ENCODE results near the gene IL3RA.
"Not testable (repeated sequence)": the region's sequence is repeated elsewhere in the genome, so short reads cannot be mapped to it uniquely, and the experiment has no call there.

IL3RA gene

GRCh38 chrX:1418901-1419544 is 82.4 kb downstream of the IL3RA start:
- no peaks in the 10 kb centered on the region for H3K4me1 ChIP-seq (ENCODE audit: control insufficient read depth, insufficient read depth, low read length, unreplicated experiment)
- peaks cover 51% of the 10 kb centered on the region for H3K36me3 ChIP-seq (ENCODE audit: insufficient read depth, low read length)
- no peaks in the 10 kb centered on the region for H3K79me2 ChIP-seq (ENCODE audit: control insufficient read depth, insufficient read depth, low read length, unreplicated experiment)
- H3K4me3 ChIP-seq (ENCODE audit: low read depth, low read length) = no peak overlapping the region
- H3K27me3 ChIP-seq (ENCODE audit: insufficient read depth, low read length) = no peaks in the 10 kb centered on the region
- no peak overlapping the region for H2AFZ ChIP-seq (ENCODE audit: low read length, unreplicated experiment)
- H3K27ac ChIP-seq (ENCODE audit: low read depth, low read length) = no peak overlapping the region

- Histone ChIP-seq H3K27ac (ENCODE audit: low read depth, low read length) (no peak overlapping the region), H3K36me3 (ENCODE audit: insufficient read depth, low read length) (peaks cover 56% of the 10 kb centered on the region)
Measured at GRCh38 chrX:1419545-1420355, 83.2 kb downstream of the IL3RA start.

GRCh38 chrX:1420371-1420770 is 83.8 kb downstream of the IL3RA start:
- no peak overlapping the region for H3K4me3 ChIP-seq (ENCODE audit: low read depth, low read length)
- peaks cover 61% of the 10 kb centered on the region for H3K36me3 ChIP-seq (ENCODE audit: insufficient read depth, low read length)
- no peak overlapping the region for H2AFZ ChIP-seq (ENCODE audit: low read length, unreplicated experiment)
- no peaks in the 10 kb centered on the region for H3K4me1 ChIP-seq (ENCODE audit: control insufficient read depth, insufficient read depth, low read length, unreplicated experiment)
- no peaks in the 10 kb centered on the region for H3K27me3 ChIP-seq (ENCODE audit: insufficient read depth, low read length)
- H3K27ac ChIP-seq (ENCODE audit: low read depth, low read length) = no peak overlapping the region
- H3K79me2 ChIP-seq (ENCODE audit: control insufficient read depth, insufficient read depth, low read length, unreplicated experiment) = no peaks in the 10 kb centered on the region

More at GRCh38 chrX:1419545-1420355, 83.2 kb downstream of the IL3RA start:
- H3K27me3 ChIP-seq (ENCODE audit: insufficient read depth, low read length) = no peaks in the 10 kb centered on the region
- H3K79me2 ChIP-seq (ENCODE audit: control insufficient read depth, insufficient read depth, low read length, unreplicated experiment) = no peaks in the 10 kb centered on the region
- H3K4me3 ChIP-seq (ENCODE audit: low read depth, low read length) = no peak overlapping the region
- H2AFZ ChIP-seq (ENCODE audit: low read length, unreplicated experiment) = no peak overlapping the region
- no peaks in the 10 kb centered on the region for H3K4me1 ChIP-seq (ENCODE audit: control insufficient read depth, insufficient read depth, low read length, unreplicated experiment)

DNA sequence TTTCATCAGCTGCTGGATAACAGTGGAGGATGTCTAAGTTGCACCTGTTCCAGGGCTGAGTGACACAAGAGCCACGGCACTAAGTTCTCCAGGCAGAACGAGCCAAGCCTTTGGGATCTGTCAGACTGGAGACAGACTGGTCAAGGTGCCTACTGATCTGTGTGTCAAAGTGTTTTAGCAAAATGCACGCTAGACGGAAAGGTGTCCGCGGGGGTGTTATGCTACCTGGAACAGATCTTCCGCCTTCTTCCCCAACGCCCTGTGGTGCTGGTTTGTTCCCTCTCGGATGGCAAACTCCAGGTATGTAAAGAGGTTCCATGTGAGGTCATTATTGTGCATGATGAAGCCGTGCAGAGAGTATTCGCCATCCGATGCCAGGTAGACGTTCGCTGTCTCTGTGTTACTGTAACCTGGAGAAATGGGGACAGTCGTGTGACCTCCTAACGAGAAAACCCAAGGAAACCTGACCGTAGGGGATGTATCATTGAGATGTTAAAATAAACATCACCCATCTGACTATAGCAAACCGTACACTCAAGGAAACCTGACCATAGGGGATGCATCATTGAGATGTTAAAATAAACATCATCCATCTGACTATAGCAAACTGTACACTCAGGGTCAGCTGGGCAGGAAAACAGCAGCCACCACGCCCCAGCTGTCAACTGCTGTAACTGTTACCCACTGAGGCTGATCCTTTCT is 85.0 kb downstream of the IL3RA start:
- Histone ChIP-seq H3K4me1 (ENCODE audit: control insufficient read depth, insufficient read depth, low read length, unreplicated experiment) (no peaks in the 10 kb centered on the region), H3K4me3 (ENCODE audit: low read depth, low read length) (no peak overlapping the region), H3K36me3 (ENCODE audit: insufficient read depth, low read length) (peaks cover 61% of the 10 kb centered on the region)

GRCh38 chrX:1422135-1422465 is 85.5 kb downstream of the IL3RA start:
- Histone ChIP-seq H3K4me1 (ENCODE audit: control insufficient read depth, insufficient read depth, low read length, unreplicated experiment) (no peaks in the 10 kb centered on the region), H3K27ac (ENCODE audit: low read depth, low read length) (no peak overlapping the region), H2AFZ (ENCODE audit: low read length, unreplicated experiment) (no peak overlapping the region), H3K27me3 (ENCODE audit: insufficient read depth, low read length) (no peaks in the 10 kb centered on the region), H3K4me3 (ENCODE audit: low read depth, low read length) (no peak overlapping the region), H3K79me2 (ENCODE audit: control insufficient read depth, insufficient read depth, low read length, unreplicated experiment) (no peaks in the 10 kb centered on the region), H3K36me3 (ENCODE audit: insufficient read depth, low read length) (peaks cover 59% of the 10 kb centered on the region)

More for the DNA sequence above, 85.0 kb downstream of the IL3RA start:
- H3K27ac ChIP-seq (ENCODE audit: low read depth, low read length) = no peak overlapping the region
- no peaks in the 10 kb centered on the region for H3K79me2 ChIP-seq (ENCODE audit: control insufficient read depth, insufficient read depth, low read length, unreplicated experiment)
- no peak overlapping the region for H2AFZ ChIP-seq (ENCODE audit: low read length, unreplicated experiment)
- no peaks in the 10 kb centered on the region for H3K27me3 ChIP-seq (ENCODE audit: insufficient read depth, low read length)

DNA sequence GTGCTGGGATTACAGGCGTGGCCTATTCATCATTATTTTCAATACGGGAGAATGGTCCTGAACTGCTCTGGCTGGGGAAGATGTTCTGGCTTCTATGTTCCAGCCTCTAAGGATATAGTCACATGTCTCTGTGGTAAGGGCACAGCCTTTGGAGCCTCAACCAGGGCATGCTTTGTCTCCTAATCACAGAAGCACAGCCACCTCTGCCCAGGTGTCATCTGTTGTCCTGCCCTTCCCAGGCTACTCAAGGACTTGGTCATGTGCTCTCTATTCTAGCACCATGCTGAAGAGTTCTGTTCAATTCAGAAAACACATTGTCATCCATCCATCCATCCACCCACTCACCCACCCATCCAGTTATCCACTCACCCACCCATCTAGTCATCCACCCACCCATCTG is 86.6 kb downstream of the IL3RA start:
- no peak overlapping the region for H3K4me3 ChIP-seq (ENCODE audit: low read depth, low read length)
- H3K4me1 ChIP-seq (ENCODE audit: control insufficient read depth, insufficient read depth, low read length, unreplicated experiment) = no peaks in the 10 kb centered on the region
- no peaks in the 10 kb centered on the region for H3K79me2 ChIP-seq (ENCODE audit: control insufficient read depth, insufficient read depth, low read length, unreplicated experiment)
- peaks cover 57% of the 10 kb centered on the region for H3K36me3 ChIP-seq (ENCODE audit: insufficient read depth, low read length)
- no peak overlapping the region for H2AFZ ChIP-seq (ENCODE audit: low read length, unreplicated experiment)
- no peak overlapping the region for H3K27ac ChIP-seq (ENCODE audit: low read depth, low read length)
- no peaks in the 10 kb centered on the region for H3K27me3 ChIP-seq (ENCODE audit: insufficient read depth, low read length)

DNA sequence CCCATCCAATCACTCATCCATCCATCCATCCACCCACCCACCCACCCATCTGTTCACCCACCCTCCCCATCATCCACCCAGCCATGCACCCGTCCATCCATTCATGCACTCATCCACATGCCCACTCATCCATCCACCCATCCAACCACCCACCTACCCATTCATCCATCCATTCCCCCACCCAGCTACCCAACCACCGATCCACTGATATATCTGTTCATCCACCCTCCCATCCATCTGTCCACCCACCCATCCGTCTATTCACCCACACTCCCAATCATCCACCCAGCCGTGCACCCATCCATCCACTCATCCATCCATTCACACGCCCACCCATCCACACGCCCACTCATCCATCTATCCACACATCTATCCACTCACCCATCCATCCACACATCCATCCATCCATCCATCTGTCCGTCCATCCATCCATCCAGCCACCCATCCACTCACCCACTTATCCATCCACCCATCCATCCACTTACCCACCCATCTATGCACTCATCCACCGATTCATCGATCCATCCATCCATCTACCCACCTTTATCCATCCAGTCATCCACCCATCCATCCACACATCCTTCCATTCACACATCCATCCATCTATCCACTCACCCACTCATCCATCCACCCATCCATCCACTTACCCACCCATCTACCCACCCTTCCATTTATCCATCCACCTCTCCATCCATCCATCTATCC is 87.7 kb downstream of the IL3RA start:
- Histone ChIP-seq H3K4me1 (ENCODE audit: control insufficient read depth, insufficient read depth, low read length, unreplicated experiment) (no peaks in the 10 kb centered on the region), H3K79me2 (ENCODE audit: control insufficient read depth, insufficient read depth, low read length, unreplicated experiment) (no peaks in the 10 kb centered on the region), H2AFZ (ENCODE audit: low read length, unreplicated experiment) (no peak overlapping the region), H3K27me3 (ENCODE audit: insufficient read depth, low read length) (no peaks in the 10 kb centered on the region), H3K4me3 (ENCODE audit: low read depth, low read length) (no peak overlapping the region), H3K36me3 (ENCODE audit: insufficient read depth, low read length) (peaks cover 50% of the 10 kb centered on the region), H3K27ac (ENCODE audit: low read depth, low read length) (no peak overlapping the region)

- Histone ChIP-seq H2AFZ (ENCODE audit: low read length, unreplicated experiment) (no peak overlapping the region), H3K36me3 (ENCODE audit: insufficient read depth, low read length) (peaks cover 53% of the 10 kb centered on the region), H3K27me3 (ENCODE audit: insufficient read depth, low read length) (no peaks in the 10 kb centered on the region), H3K4me1 (ENCODE audit: control insufficient read depth, insufficient read depth, low read length, unreplicated experiment) (no peaks in the 10 kb centered on the region), H3K4me3 (ENCODE audit: low read depth, low read length) (no peak overlapping the region), H3K27ac (ENCODE audit: low read depth, low read length) (no peak overlapping the region), H3K79me2 (ENCODE audit: control insufficient read depth, insufficient read depth, low read length, unreplicated experiment) (no peaks in the 10 kb centered on the region)
Measured at GRCh38 chrX:1425381-1425780, 88.8 kb downstream of the IL3RA start.

- H2AFZ ChIP-seq (ENCODE audit: low read length, unreplicated experiment); H3K79me2 ChIP-seq (ENCODE audit: control insufficient read depth, insufficient read depth, low read length, unreplicated experiment); H3K4me1 ChIP-seq (ENCODE audit: control insufficient read depth, insufficient read depth, low read length, unreplicated experiment); H3K27me3 ChIP-seq (ENCODE audit: insufficient read depth, low read length); H3K27ac ChIP-seq (ENCODE audit: low read depth, low read length); H3K4me3 ChIP-seq (ENCODE audit: low read depth, low read length): not testable (repeated sequence)
- H3K36me3 ChIP-seq (ENCODE audit: insufficient read depth, low read length) = peaks cover 51% of the 10 kb centered on the region
Measured at GRCh38 chrX:1426321-1426720, 89.7 kb downstream of the IL3RA start.

DNA sequence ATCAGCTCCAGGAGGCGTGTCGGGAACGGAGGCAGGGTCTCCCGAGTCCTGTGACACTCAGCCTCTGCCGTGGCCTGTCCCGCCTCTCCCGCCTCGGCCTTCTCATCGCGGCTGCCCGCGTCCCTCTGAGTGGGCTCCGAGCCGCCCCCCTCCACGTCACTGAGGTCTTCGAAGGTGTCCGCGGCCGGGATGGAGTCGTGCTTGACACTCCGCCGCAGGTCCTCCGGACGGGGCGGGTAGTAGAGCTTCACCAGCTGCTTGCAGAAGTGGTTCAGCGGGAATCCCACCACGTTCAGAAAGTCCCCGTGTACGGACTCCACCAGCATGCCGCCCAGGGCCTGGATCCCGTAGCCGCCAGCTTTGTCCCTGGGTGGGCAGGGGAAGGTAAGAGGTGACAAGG is 91.2 kb downstream of the IL3RA start:
- Histone ChIP-seq H3K4me3 (ENCODE audit: low read depth, low read length) (no peak overlapping the region), H3K27me3 (ENCODE audit: insufficient read depth, low read length) (no peaks in the 10 kb centered on the region), H3K36me3 (ENCODE audit: insufficient read depth, low read length) (peaks cover 43% of the 10 kb centered on the region), H3K79me2 (ENCODE audit: control insufficient read depth, insufficient read depth, low read length, unreplicated experiment) (no peaks in the 10 kb centered on the region), H3K4me1 (ENCODE audit: control insufficient read depth, insufficient read depth, low read length, unreplicated experiment) (no peaks in the 10 kb centered on the region), H3K27ac (ENCODE audit: low read depth, low read length) (no peak overlapping the region), H2AFZ (ENCODE audit: low read length, unreplicated experiment) (no peak overlapping the region)

All from ACC112 (cell line).